HG03521 (cell line): ENCODE data around the gene PRRT1.
"Not testable (repeated sequence)": the region's sequence is repeated elsewhere in the genome, so short reads cannot be mapped to it uniquely, and the experiment has no call there.

Source experiments
- ATAC-seq: cut with Tn5 transposase; IDR thresholded peaks from one replicate; pipeline ENCODE4 v1.9.1; 2021; ENCODE audit warnings: mild to moderate bottlenecking, moderate library complexity; ENCODE audit not compliant: unreplicated experiment

Gene PRRT1

GRCh38 chr6:32105433-32105832 lies 46.3 kb downstream of the PRRT1 start:
- ATAC-seq, result no peak

DNA sequence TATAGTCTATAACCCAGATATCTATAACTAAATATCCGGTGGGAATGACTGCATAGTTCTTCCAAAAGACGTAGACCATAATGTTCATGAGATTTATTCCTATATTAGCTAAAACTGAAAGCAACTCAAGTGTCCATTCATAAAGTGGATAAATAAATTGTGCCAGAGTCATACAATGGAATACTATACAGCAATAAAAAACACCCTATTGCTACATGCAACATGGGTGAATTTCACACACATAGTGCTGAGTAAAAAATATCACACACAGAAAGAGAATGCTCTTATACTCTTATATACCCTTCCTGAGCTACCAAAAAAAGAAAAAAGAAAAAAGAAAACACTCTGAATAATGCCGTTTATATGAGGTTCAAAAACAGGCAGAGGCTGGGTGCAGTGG lies 49.5 kb downstream of the PRRT1 start:
- ATAC-seq, result no peak

DNA sequence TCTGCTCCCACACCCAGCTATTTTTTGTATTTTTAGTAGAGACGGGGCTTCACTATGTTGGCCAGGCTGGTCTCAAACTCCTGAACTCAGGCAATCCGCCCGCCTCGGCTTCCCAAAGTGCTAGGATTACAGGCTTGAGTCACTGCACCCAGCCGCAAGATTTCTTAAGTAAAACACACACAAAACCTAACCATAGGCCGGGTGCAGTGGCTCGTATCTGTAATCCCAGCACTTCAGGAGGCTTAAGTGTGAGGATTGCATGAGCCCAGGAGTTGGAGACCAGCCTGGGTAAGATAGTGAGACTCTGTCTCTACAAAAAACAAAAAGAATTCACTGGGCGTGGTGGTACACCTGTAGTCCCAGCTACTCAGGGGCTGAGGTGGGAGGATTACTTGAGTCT lies 51.5 kb downstream of the PRRT1 start:
- not testable (repeated sequence) for ATAC-seq
